Suppressor macrophage (primary cell): ENCODE measurements around the gene VPS51.

ENCODE experiments used
- DNase-seq, 4 experiments: peaks; one replicate each; pipeline ENCODE4 v3.0.0-alpha.2; 2020 to 2022

VPS51 gene

DNA sequence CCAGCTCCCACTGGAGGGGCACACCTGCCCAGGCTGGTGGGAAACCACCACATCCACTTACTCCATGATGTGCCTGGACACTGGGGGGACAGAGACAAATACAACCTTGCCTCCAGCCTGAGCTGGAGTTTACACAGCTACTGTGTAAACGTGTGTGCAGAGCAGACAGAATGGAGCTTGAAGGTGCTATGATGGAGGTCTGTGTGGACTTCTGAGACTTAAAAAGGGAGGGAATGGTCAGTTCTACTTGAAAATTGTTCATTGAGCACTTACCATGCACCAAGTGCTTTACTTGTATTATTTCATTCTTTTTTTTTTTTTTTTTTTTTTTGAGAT, 23.4 kb upstream of the VPS51 start:
- DNase-seq: no peak

GRCh38 chr11:65077451-65077850, 18.6 kb upstream of the VPS51 start:
- DNase-seq: peak; percentile 23 to 60 (median 58)

GRCh38 chr11:65078151-65078550, 17.9 kb upstream of the VPS51 start:
- DNase-seq: peak; percentile 58 to 77 (median 67)

GRCh38 chr11:65078786-65079342, 17.1 kb upstream of the VPS51 start:
- no peak for DNase-seq

GRCh38 chr11:65083134-65083833, 12.7 kb upstream of the VPS51 start:
- DNase-seq: no peak

GRCh38 chr11:65083834-65084597, 12.0 kb upstream of the VPS51 start, which contains the start of the genes CDCA5 and ZFPL1:
TSS of gene CDCA5 (minus strand) at chr11:65084040. CDS start at chr11:65083978, 62 bp downstream.
TSS of gene ZFPL1 (plus strand) at chr11:65084222. CDS start at chr11:65084699, 477 bp downstream.
- peak; percentile 98 to 99 (median 98) for DNase-seq

- DNase-seq: no peak
Measured at GRCh38 chr11:65084598-65085375, 11.2 kb upstream of the VPS51 start.

DNA sequence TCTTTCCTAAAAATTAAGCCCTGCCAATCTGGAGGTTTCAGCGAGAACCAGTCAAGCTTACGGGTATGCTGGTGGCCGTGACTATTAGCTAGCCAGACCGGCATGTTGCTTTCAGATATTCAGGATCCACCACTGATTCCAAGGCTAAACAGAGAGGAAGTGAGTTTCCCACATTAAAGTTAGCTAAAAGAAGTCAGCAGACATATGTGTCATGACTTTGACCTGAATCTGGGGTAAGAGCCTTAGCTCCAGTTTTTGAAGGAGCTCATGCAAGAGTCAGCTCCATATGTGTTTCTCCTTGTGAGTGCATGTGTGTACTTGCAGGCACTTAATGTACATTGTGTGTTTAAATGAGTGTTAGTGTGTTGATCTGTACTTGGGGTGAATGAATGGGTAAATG, 10.6 kb upstream of the VPS51 start:
- DNase-seq: peak; percentile 40 to 78 (median 62)

GRCh38 chr11:65086809-65087208, 9.2 kb upstream of the VPS51 start:
- DNase-seq: no peak

DNA sequence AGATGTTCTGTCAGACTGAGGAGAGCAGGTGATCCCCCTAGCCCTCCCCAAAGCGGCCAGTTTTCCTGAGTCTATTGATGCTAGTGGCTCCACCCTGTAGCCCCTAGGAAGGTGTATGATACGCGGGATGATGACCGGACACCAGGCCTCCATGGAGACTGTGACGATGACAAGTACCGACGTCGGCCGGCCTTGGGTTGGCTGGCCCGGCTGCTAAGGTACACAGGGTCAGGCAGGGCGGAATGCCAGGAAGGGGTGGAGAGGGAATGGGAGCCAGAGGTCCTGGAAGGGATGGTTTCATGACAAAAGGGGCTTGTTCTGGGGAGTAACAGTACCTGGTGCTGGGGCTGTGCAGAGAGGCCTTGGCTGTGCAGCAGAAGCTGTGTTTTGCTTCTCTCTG, 8.8 kb upstream of the VPS51 start:
- no peak for DNase-seq

GRCh38 chr11:65087827-65088226, 8.2 kb upstream of the VPS51 start:
- DNase-seq: no peak

DNA sequence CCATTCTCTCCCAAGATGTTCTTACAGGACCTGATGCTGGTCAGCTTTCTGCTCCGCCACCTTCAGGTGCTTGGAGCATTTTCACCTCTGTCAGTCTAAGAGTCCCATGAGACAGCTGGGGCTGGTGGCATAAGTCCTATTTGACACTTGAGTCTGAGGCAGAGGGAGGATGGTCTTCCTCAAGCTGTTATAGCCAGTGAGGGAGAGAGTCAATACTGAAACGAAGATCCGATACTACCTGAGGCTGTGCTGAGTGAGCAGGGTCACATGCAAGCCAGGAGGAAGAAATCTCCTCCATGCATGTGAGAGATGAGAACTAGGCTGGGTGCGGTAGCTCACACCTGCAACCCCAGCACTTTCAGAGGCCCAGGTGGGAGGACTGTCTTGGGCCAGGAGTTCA, 6.4 kb upstream of the VPS51 start:
- no peak for DNase-seq

GRCh38 chr11:65090628-65091027, 5.4 kb upstream of the VPS51 start:
- DNase-seq: no peak

DNA sequence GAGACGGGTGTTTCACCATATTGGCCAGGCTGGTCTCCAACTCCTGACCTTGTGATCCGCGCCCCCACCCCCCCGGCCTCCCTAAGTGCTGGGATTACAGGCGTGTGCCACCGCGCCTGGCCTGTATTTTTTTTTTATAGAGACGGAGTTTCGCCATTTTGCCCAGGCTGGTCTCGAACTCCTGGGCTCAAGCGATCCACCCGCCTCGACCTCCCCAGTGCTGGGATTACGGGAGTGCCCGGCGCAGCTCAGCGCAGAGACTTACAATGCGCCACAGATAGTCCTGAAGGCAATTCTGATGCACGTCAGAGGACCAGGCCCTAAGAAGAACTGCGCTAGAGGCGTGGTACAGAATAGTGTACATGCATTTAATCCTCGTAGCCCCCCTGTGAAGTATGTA, 587 bp upstream of the VPS51 start:
- DNase-seq: no peak

GRCh38 chr11:65096926-65097325, 912 bp downstream of the VPS51 start:
- no peak for DNase-seq

GRCh38 chr11:65100674-65101350, 4.8 kb downstream of the VPS51 start:
- no peak for DNase-seq

DNA sequence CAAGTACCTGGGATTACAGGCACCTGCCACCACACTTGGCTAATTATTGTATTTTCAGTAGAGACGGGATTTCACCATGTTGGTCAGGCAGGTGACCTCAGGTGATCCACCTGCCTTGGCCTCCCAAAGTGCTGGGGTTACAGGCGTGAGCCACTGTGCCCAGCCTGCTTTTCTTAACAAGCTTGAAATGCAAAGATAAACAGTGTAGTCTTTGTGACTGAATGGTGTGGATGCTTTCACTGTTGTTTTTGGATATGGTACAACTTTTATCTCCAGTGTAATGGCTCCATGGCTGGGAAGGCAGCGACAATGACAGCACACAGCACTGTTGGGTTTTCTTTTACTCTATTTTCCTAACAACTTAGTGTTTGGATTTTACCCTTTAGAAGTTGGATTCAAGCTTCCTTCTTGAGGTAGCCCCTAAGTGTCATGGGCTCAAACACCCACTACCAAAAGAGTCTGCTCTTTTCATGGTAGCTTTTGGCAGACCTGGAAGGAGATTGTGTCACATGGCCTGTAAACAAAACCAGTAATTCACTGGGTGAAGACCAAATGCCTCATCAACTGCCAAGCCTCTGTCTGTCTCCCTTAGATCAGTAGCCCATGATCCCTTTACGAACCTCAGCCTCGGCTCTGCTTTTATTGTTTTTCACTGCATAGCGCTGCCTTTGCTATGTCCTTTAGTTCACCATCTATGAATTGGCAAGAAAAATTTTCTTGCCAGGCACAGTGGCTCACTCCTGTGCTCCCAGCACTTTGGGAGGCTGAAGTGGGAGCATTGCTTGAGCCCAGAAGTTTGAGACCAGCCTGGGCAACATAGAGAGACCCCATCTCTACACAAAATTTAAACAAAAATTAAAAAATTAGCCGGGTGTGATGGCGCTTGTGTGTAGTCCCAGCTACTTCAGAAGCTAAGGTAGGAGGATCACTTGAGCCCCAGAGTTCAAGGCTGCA, 6.4 kb downstream of the VPS51 start:
- DNase-seq: no peak

- DNase-seq: no peak
Measured at GRCh38 chr11:65103476-65103875, 7.5 kb downstream of the VPS51 start.

DNA sequence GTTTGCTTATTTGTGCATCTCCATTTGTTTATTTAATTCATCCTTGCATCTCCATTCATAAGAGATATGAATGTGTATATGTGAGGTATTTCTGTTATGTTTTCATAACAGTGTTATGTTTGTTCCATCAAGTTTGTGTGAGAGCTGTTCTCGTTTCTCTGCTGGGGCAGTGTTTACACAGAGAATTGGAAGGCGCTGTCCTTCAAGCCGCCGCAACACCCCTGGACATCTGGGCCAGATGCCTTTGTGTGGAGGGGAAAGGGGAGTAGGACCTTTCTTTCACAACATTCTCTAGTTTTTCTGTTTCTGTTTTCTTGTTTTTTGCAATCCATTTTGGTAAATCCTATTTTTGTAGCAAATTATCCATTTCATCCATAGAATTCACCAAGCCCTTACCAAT, 8.6 kb downstream of the VPS51 start:
- no peak for DNase-seq

DNA sequence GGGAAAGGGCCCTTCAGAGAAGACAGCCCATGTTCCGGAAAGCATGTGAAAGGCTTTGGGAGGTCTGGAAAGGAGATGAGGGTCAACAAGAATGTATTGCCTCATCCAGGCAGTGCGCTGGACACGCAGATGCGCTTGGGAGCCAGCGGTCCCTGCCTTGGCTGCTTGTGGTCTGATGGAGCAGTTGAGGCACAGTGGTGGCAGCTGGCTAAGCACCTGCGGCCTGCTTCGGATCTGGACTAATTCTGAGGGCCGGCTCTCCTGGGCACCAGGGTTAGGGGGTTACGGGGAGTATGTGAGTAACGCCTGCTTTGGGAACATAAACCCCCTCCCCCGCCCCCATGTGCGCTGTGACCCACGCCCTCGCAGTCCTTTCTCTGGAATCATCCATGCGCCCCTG, 11.1 kb downstream of the VPS51 start:
- no peak for DNase-seq

DNA sequence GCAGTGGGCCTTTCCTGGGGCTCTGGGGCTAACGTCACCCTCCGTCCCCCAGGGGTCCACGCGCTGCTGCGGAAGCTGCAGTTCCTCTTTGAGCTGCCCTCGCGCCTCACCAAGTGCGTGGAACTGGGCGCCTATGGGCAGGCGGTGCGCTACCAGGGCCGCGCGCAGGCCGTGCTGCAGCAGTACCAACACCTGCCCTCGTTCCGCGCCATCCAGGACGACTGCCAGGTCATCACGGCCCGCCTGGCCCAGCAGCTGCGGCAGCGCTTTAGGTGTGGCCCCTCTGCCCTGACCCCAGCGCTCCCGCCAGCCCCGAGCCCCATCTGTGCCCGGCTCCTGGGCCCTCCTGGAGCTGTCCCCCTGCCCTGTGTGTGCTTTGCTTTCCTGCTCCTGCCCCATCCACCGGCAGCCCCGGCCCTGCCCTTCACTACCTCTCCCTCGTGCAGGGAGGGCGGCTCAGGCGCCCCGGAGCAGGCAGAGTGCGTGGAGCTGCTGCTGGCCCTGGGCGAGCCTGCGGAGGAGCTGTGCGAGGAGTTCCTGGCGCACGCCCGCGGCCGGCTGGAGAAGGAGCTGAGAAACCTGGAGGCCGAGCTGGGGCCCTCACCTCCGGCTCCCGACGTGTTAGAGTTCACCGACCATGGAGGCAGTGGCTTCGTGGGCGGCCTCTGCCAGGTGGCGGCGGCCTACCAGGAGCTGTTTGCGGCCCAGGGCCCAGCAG, 11.9 kb downstream of the VPS51 start:
- no peak for DNase-seq
